Astrocyte of the cerebellum (primary cell): ENCODE results near the gene CRY2.
A peak's percentile ranks its signal among the peaks of the same experiment; 100 is the strongest.

ENCODE experiments used
- DNase-seq: peaks from one replicate; pipeline ENCODE4 v3.0.0-alpha.2; 2011; ENCODE audit warnings: low read depth
- H3K4me3 ChIP-seq: 2 replicates; pipeline ENCODE4 v1.5.1; 2011; ENCODE audit warnings: mild to moderate bottlenecking, low read depth, low read length, moderate library complexity
- in situ Hi-C: cut with HindIII; loops from 2 replicates; pipeline ENCODE4 v1.10.0; 2017; ENCODE audit warnings: low sequenced_read_pairs
- TF ChIP-seq, protein P1 (sequence below): IDR thresholded peaks from 2 replicates; pipeline ENCODE4 v1.5.1; 2012; ENCODE audit warnings: low read length, low read depth, moderate library complexity, mild to moderate bottlenecking; ENCODE audit errors: missing control alignments

CRY2 gene

DNA sequence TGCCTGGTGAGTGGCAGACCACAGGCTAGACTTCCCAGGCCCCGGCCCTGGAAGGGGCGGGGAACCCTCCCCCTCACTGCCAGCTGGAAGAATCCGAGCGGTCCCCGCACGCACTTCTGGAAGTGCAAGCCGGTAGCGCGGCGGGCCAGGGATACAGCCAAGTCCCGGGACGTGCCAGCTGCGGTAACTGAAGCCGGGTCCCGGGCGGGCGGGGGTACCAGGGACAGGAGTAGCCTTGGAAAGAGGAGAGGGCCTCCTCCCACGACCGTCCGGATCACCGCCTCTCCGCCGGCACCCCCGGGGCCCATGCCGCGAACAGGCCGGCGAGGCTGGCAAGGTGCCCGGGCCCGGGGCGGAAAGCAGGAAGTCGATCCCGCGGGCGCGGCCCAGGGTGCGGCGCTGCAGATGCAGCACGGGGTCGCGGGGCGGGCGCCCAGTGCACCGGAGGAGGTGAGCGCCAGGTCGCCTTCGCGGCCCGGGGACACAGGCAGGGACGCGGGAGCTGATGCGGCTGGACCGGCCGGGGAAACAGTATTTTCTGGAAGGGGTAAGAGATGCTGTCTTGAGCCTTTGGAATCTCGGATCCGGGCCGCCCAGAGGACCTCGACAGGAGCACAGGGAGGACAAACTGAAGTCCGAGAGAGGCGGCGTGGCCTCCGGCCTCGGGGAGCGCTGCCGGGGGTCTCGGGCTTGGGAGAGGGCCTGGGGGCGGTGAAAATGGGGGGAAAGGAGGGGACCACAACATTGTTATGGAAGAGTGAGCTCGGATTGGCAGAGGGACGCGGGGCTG, 43.1 kb upstream of the CRY2 start:
- no peak for DNase-seq
- TF ChIP-seq, protein P1, sequence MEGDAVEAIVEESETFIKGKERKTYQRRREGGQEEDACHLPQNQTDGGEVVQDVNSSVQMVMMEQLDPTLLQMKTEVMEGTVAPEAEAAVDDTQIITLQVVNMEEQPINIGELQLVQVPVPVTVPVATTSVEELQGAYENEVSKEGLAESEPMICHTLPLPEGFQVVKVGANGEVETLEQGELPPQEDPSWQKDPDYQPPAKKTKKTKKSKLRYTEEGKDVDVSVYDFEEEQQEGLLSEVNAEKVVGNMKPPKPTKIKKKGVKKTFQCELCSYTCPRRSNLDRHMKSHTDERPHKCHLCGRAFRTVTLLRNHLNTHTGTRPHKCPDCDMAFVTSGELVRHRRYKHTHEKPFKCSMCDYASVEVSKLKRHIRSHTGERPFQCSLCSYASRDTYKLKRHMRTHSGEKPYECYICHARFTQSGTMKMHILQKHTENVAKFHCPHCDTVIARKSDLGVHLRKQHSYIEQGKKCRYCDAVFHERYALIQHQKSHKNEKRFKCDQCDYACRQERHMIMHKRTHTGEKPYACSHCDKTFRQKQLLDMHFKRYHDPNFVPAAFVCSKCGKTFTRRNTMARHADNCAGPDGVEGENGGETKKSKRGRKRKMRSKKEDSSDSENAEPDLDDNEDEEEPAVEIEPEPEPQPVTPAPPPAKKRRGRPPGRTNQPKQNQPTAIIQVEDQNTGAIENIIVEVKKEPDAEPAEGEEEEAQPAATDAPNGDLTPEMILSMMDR = no peak
- H3K4me3 ChIP-seq = peak overlapping the region; percentile 57
- in situ Hi-C loops = no loop called here

DNA sequence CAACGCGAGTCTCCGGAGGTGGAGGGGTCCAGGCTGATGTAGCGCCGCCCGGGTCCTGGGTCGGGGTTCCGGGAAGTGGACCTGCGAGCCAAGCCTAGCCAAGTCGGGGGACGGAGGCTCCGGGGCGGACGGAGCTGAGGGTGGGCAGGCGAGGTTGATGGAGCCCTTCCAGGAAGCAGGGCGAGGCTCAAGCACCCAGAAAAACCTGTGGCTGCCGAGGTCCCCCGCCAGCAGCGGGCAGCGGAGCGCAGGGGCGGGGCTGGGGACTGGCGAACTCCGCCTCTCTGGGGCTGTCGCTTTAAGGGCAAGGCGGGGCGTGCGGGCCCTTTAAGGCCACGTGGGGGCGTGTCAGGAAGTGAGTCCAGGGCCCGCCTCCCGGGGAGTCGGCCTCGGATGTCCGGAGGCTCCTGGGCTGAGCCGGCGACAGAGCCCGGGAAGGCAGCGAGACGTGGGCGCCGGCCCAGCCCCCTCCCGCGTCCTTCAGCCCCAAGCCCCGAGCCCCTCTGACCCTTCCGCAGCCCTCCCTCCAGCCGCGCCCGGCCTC, 42.4 kb upstream of the CRY2 start, which contains the start of gene SLC35C1:
Gene SLC35C1 (plus strand): TSS at position 389 of the 544 bp plus-strand sequence. CDS start 653 bp downstream, outside the sequence.
- in situ Hi-C loops = no loop called here
- peak; percentile 74 for DNase-seq
- H3K4me3 ChIP-seq = peak within 1 kb of the TSS; percentile 57
- TF ChIP-seq, protein P1 = no peak

DNA sequence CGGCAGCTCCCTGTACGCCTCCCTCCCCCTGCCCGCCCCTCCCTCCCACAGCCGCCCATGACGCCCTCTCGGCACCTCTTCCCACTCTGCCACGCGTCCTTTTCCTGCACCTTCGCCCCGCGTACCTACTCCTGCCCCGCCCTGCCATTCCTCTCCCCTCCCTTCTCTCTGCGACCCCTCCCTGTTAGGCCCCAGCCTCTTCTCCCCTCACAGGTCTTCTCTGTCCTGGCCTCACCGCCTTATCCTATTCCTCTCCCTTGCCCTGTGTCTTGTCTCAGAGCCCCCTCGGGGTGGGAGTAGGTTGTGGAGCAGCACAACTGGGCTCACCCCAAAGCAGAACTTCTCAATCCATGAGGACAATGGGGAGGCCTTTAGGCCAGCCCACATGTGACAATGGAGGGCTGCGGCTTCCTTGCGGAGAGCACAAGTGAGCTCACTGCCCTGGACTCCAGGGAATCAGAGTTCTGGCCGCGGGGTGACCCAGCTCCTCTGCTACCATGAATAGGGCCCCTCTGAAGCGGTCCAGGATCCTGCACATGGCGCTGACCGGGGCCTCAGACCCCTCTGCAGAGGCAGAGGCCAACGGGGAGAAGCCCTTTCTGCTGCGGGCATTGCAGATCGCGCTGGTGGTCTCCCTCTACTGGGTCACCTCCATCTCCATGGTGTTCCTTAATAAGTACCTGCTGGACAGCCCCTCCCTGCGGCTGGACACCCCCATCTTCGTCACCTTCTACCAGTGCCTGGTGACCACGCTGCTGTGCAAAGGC, 41.8 kb upstream of the CRY2 start:
- in situ Hi-C loops = no loop called here
- TF ChIP-seq, protein P1 = no peak
- peak overlapping the region; percentile 57 for H3K4me3 ChIP-seq
- peak; percentile 38 for DNase-seq

DNA sequence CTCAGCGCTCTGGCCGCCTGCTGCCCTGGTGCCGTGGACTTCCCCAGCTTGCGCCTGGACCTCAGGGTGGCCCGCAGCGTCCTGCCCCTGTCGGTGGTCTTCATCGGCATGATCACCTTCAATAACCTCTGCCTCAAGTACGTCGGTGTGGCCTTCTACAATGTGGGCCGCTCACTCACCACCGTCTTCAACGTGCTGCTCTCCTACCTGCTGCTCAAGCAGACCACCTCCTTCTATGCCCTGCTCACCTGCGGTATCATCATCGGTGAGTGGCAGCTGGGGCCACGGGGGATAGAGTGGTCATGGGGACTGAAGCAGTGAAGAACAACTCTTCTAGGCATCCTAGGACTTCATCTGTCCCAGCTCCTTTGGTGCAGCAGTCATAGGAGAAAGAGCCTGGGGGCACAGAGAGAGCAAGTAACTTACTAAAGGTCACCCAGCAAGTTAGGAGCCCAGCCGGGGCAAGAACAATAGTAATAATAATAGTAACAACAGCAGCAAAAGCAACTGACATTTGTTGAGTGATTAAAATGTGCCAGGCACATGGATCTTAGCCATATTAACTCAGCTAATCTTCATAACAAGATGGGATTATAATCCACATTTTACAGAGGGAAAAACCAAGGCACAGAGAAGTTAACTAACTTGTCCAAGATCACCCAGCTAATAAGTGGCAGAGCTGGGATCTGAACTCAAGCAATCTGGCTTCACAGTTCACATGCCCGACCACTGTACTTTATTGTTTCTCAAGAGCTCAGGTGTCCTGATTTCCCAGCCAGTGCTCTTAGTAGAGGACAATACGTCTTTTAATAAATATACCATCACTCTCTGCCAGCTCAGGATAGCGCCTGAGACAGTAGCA, 41.0 kb upstream of the CRY2 start:
- DNase-seq = no peak
- H3K4me3 ChIP-seq = peak overlapping the region; percentile 57
- TF ChIP-seq, protein P1 = no peak
- in situ Hi-C loops = no loop called here

DNA sequence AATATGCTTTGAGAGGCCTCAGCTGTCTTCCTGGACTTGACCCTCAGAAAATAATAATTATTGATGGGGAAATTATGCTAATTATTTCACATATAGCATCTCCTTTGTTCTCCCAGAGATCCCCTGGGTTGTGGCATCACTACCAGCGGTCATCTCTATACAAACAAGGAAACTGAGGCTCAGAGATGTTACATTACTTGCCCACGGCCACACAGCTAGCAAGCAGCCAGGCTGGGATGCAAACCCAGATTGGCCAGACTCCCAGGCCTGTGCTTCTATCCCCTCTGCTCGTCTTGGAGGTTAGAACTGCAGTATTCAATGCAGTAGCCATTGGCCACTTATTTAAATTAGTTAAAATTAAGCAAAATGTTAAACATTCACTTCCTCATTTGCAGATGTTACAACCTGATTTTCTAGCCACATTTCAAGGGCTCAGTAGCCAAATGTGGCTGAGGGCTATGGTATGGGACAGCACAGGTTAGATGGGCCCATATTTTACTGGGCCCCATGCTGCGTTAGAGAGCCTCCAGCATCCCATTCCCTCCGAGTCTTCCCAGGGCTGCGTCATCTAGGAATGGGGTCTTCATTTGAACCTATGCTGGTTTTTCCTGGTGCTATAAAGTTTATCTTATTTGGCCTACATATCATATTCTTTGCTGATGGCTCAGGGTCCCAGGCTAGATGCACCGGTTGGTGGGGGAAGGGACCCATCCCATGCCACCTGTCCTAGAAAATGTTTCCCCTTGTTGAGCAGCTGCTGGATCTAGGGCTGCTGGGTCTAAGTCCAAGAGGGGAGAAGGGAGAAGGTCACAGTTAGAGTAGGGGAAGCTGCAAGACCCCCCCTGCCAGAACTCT, 40.1 kb upstream of the CRY2 start:
- TF ChIP-seq, protein P1 = no peak
- DNase-seq = no peak
- in situ Hi-C loops = no loop called here
- peak overlapping the region; percentile 57 for H3K4me3 ChIP-seq
